IMR-90 (cell line): ENCODE results near the gene DYNC1LI2. TPM values are rescaled to one million over a fixed set of nuclear protein-coding genes. Genes with fewer than 3 reads are reported as not detected.

ENCODE experiments used
- ATAC-seq: fragments of 200-7000 bp; cut with Tn5 transposase; 2 replicates; pipeline ENCODE4 v1.9.1; 2020; ENCODE audit warnings: low read depth, mild to moderate bottlenecking, moderate library complexity
- BruUV-seq: library from RNA; stranded (reverse); fragments of 400-500 nt; replicated peaks from 2 replicates; lab custom pipeline; 2021; lab: Mats Ljungman, UMichigan
- CTCF ChIA-PET: fragments of 300-600 bp; formaldehyde crosslinking; extraction: SDS; loops from one replicate; lab custom pipeline; 2021; ENCODE audit warnings: antibody characterized with exemption; lab: Yijun Ruan, JAX
- POLR2A ChIA-PET: fragments of 300-600 bp; sonication (Branson Sonifier 250); formaldehyde crosslinking; loops from one replicate; lab custom pipeline; 2022; ENCODE audit warnings: antibody characterized with exemption; ENCODE audit not compliant: unreplicated experiment; lab: Charles Lee
- DNase-seq: peaks from one replicate; pipeline ENCODE4 v3.0.0; 2013
- H2AFZ ChIP-seq: replicated peaks from 2 replicates; pipeline ENCODE3; 2013; ENCODE audit warnings: low read length, mild to moderate bottlenecking; ENCODE audit not compliant: poor library complexity
- H2AK5ac ChIP-seq: 2 replicates; pipeline ENCODE4 v1.6.1; 2013; ENCODE audit warnings: low read depth, low read length, inconsistent platforms
- H2AK9ac ChIP-seq: replicated peaks from 2 replicates; pipeline ENCODE3; 2013; ENCODE audit warnings: mild to moderate bottlenecking, low read depth, low read length, moderate library complexity; ENCODE audit not compliant: poor library complexity
- H2BK120ac ChIP-seq: 2 replicates; pipeline ENCODE4 v1.6.1; 2013; ENCODE audit warnings: low read depth, low read length, inconsistent platforms
- H2BK15ac ChIP-seq: 3 replicates; pipeline ENCODE4 v1.6.1; 2013; ENCODE audit warnings: low read depth, low read length, inconsistent platforms
- H2BK20ac ChIP-seq: 2 replicates; pipeline ENCODE4 v1.6.1; 2013; ENCODE audit warnings: low read depth, mild to moderate bottlenecking, inconsistent platforms, low read length, moderate library complexity
- H2BK5ac ChIP-seq: 2 replicates; pipeline ENCODE4 v1.6.1; 2013; ENCODE audit warnings: mild to moderate bottlenecking, low read depth, low read length, inconsistent platforms; ENCODE audit not compliant: poor library complexity, severe bottlenecking
- H3K14ac ChIP-seq: replicated peaks from 2 replicates; pipeline ENCODE4 v1.6.1; 2013; ENCODE audit warnings: low read depth, low read length, inconsistent platforms
- H3K18ac ChIP-seq: 2 replicates; pipeline ENCODE4 v1.6.1; 2013; ENCODE audit warnings: low read depth, low read length, control low read depth
- H3K23ac ChIP-seq: 2 replicates; pipeline ENCODE4 v1.6.1; 2013; ENCODE audit warnings: low read depth, low read length, inconsistent platforms
- H3K27ac ChIP-seq: 2 replicates; pipeline ENCODE4 v1.5.1; 2013; ENCODE audit warnings: mild to moderate bottlenecking, control low read depth, low read length; ENCODE audit not compliant: insufficient read depth
- H3K27me3 ChIP-seq: 2 replicates; pipeline ENCODE4 v1.6.1; 2013; ENCODE audit warnings: low read length; ENCODE audit not compliant: control insufficient read depth, insufficient read depth
- H3K36me3 ChIP-seq: 2 replicates; pipeline ENCODE4 v1.6.1; 2013; ENCODE audit warnings: low read length, mixed read lengths; ENCODE audit not compliant: control insufficient read depth, insufficient read depth
- H3K4ac ChIP-seq: 2 replicates; pipeline ENCODE4 v1.6.1; 2013; ENCODE audit warnings: low read depth, low read length, inconsistent platforms
- H3K4me1 ChIP-seq: 2 replicates; pipeline ENCODE4 v1.6.1; 2013; ENCODE audit warnings: low read length, mixed read lengths; ENCODE audit not compliant: control insufficient read depth, insufficient read depth
- H3K4me2 ChIP-seq: 2 replicates; pipeline ENCODE4 v1.6.1; 2013; ENCODE audit warnings: low read depth, mild to moderate bottlenecking, control low read depth, low read length, moderate library complexity
- H3K4me3 ChIP-seq: 2 replicates; pipeline ENCODE4 v1.5.1; 2013; ENCODE audit warnings: low read depth, mild to moderate bottlenecking, control low read depth, low read length, moderate library complexity; ENCODE audit not compliant: insufficient read depth
- H3K56ac ChIP-seq: 2 replicates; pipeline ENCODE4 v1.6.1; 2013; ENCODE audit warnings: low read length, inconsistent platforms; ENCODE audit not compliant: insufficient read depth; ENCODE audit errors: extremely low read depth
- H3K79me1 ChIP-seq, 2 experiments: 2 replicates each; pipeline ENCODE4 v1.6.1; 2013; ENCODE audit warnings: low read length in 2 of 2, inconsistent platforms in 1 of 2, low read depth in 1 of 2
- H3K9ac ChIP-seq: 2 replicates; pipeline ENCODE4 v1.6.1; 2013; ENCODE audit warnings: low read depth, low read length, control low read depth
- H3K9me1 ChIP-seq: 2 replicates; pipeline ENCODE4 v1.6.1; 2013; ENCODE audit warnings: low read length, inconsistent platforms; ENCODE audit not compliant: insufficient read depth
- H3K9me3 ChIP-seq: 2 replicates; pipeline ENCODE4 v1.6.1; 2013; ENCODE audit warnings: low read length; ENCODE audit not compliant: control insufficient read depth, insufficient read depth
- H4K20me1 ChIP-seq: 2 replicates; pipeline ENCODE4 v1.6.1; 2013; ENCODE audit warnings: low read length, inconsistent platforms; ENCODE audit not compliant: insufficient read depth
- H4K5ac ChIP-seq: 2 replicates; pipeline ENCODE4 v1.6.1; 2013; ENCODE audit warnings: mild to moderate bottlenecking, low read depth, low read length, control low read depth
- H4K8ac ChIP-seq, 2 experiments: 2 replicates each; pipeline ENCODE4 v1.6.1; 2013; ENCODE audit warnings: low read depth in 2 of 2, low read length in 2 of 2, control low read depth in 1 of 2, inconsistent platforms in 1 of 2
- H4K91ac ChIP-seq: 2 replicates; pipeline ENCODE4 v1.6.1; 2013; ENCODE audit warnings: low read depth, low read length, inconsistent platforms; ENCODE audit not compliant: insufficient read depth
- BHLHE40 ChIP-seq: fragments of 150-350 bp; IDR thresholded peaks from 2 replicates; pipeline ENCODE4 v1.6.1; 2016; ENCODE audit warnings: mild to moderate bottlenecking, low read depth, low read length
- CEBPB ChIP-seq: IDR thresholded peaks from 2 replicates; pipeline ENCODE4 v1.6.1; 2012; ENCODE audit warnings: low read depth, low read length, improper control_type of control experiment
- CHD1 ChIP-seq: IDR thresholded peaks from 2 replicates; pipeline ENCODE4 v1.6.1; 2012; ENCODE audit warnings: low read depth, low read length, improper control_type of control experiment
- CTCF ChIP-seq: conservative IDR thresholded peaks from 2 replicates; pipeline ENCODE4 v1.5.1; 2012; ENCODE audit warnings: mild to moderate bottlenecking, low read depth, low read length, improper control_type of control experiment
- ELK1 ChIP-seq: fragments of 150-350 bp; IDR thresholded peaks from 2 replicates; pipeline ENCODE4 v1.6.1; 2016; ENCODE audit warnings: low read depth, mild to moderate bottlenecking, low read length, moderate library complexity, borderline replicate concordance
- FOS ChIP-seq: fragments of 150-350 bp; IDR thresholded peaks from 2 replicates; pipeline ENCODE4 v1.6.1; 2016; ENCODE audit warnings: low read depth, low read length
- MAFK ChIP-seq: IDR thresholded peaks from 2 replicates; pipeline ENCODE4 v1.6.1; 2012; ENCODE audit warnings: low read depth, low read length, improper control_type of control experiment
- MAZ ChIP-seq: IDR thresholded peaks from 2 replicates; pipeline ENCODE4 v1.6.1; 2012; ENCODE audit warnings: low read depth, mild to moderate bottlenecking, low read length, improper control_type of control experiment, moderate library complexity, borderline replicate concordance
- MXI1 ChIP-seq: IDR thresholded peaks from 2 replicates; pipeline ENCODE4 v1.6.1; 2012; ENCODE audit warnings: low read depth, mild to moderate bottlenecking, low read length, moderate library complexity, borderline replicate concordance
- NFE2L2 ChIP-seq: fragments of 150-350 bp; IDR thresholded peaks from 2 replicates; pipeline ENCODE4 v1.6.1; 2016; ENCODE audit warnings: low read depth, mild to moderate bottlenecking, low read length
- POLR2A ChIP-seq: IDR thresholded peaks from 2 replicates; pipeline ENCODE4 v1.6.1; 2012; ENCODE audit warnings: mild to moderate bottlenecking, low read depth, low read length
- RAD21 ChIP-seq: IDR thresholded peaks from 2 replicates; pipeline ENCODE4 v1.6.1; 2012; ENCODE audit warnings: low read length, improper control_type of control experiment
- RCOR1 ChIP-seq: IDR thresholded peaks from 2 replicates; pipeline ENCODE4 v1.6.1; 2012; ENCODE audit warnings: mild to moderate bottlenecking, low read length, improper control_type of control experiment; ENCODE audit not compliant: insufficient replicate concordance
- RFX5 ChIP-seq: IDR thresholded peaks from 2 replicates; pipeline ENCODE4 v1.8.0; 2012; ENCODE audit warnings: low read depth, mild to moderate bottlenecking, low read length, moderate library complexity
- SMC3 ChIP-seq: fragments of 150-350 bp; IDR thresholded peaks from 2 replicates; pipeline ENCODE4 v1.6.1; 2016; ENCODE audit warnings: low read depth, mild to moderate bottlenecking, antibody characterized with exemption, low read length, moderate library complexity
- USF2 ChIP-seq: fragments of 150-350 bp; IDR thresholded peaks from 2 replicates; pipeline ENCODE4 v1.6.1; 2017; ENCODE audit warnings: mild to moderate bottlenecking, antibody characterized with exemption, low read length, low read depth
- WGBS, 2 experiments: methylation state at CpG; one replicate each; pipeline versions ENCODE4 v1.1.5 to v1.1.7; 2013; ENCODE audit warnings: missing lambda C conversion rate in 2 of 2; ENCODE audit not compliant: insufficient read length in 1 of 2; ENCODE audit errors: extremely low coverage in 2 of 2; 5-methylcytosine and 5-hydroxymethylcytosine counted together
- dilution Hi-C: fragments of 300-500 bp; cut with HindIII; formaldehyde crosslinking; loops from one replicate; pipeline ENCODE4 v1.14.3; 2018; ENCODE audit warnings: low sequenced_read_pairs; ENCODE audit not compliant: unreplicated experiment
- in situ Hi-C: fragments of 300-500 bp; cut with MboI; formaldehyde crosslinking; loops from 3 replicates; pipeline ENCODE4 v1.14.3; 2019; ENCODE audit warnings: low sequenced_read_pairs, inconsistent platforms, mixed read lengths
- intact Hi-C: fragments of 100-400 bp; cut with micrococcal nuclease; formaldehyde crosslinking; loops from 2 replicates; pipeline ENCODE4 v1.10.0; 2022
- polyA plus RNA-seq, 3 experiments: library from polyadenylated mRNA; depleted of rRNA; stranded (reverse); fragments of >200 nt; gene quantifications; 2 replicates each; pipeline ENCODE4 v1.2.3, GENCODE V29; 2012; ENCODE audit warnings: low replicate concordance in 1 of 3
- total RNA-seq: library from RNA; depleted of rRNA; stranded (reverse); fragments of >200 nt; gene quantifications from 2 replicates; pipeline ENCODE4 v1.2.3, GENCODE V29; 2012

Gene DYNC1LI2
- total and polyA plus RNA-seq, 2 of the 4 experiments (the other 2 are of a cell fraction) = 65.3 to 88.4 TPM

- in situ Hi-C loops (no loop called here), dilution Hi-C loops (no loop called here), intact Hi-C loops (no loop called here)
- Histone ChIP-seq H2BK20ac (no peak overlapping the region), H2BK15ac (no peak overlapping the region), H4K5ac (no peak overlapping the region), H2AK9ac (no peak overlapping the region), H3K9ac (no peak overlapping the region), H2AK5ac (no peak overlapping the region), H2BK120ac (no peak overlapping the region), H3K27me3 (no peaks in the 10 kb centered on the region), H3K18ac (no peak overlapping the region), H3K4me1 (peaks cover 5% of the 10 kb centered on the region), H3K27ac (no peak overlapping the region), H4K8ac (no peak overlapping the region), H3K79me1 (peaks cover 0 to 2% of the 10 kb centered on the region in 2 experiments; a peak in 1 of 4 replicates), H3K4me3 (no peak overlapping the region), H3K4ac (no peak overlapping the region), H2AFZ (no peak overlapping the region), H3K9me3 (peaks cover 5% of the 10 kb centered on the region), H3K14ac (no peak overlapping the region), H3K56ac (no peak overlapping the region), H3K9me1 (peaks cover 6% of the 10 kb centered on the region), H2BK5ac (no peak overlapping the region), H4K91ac (no peak overlapping the region), H3K36me3 (no peaks in the 10 kb centered on the region), H3K23ac (no peak overlapping the region), H4K20me1 (peaks cover 3% of the 10 kb centered on the region; the same call in 1 of the 2 replicates), H3K4me2 (no peak overlapping the region)
- ATAC-seq = no peak
- WGBS, 2 experiments = no CpG with 5 or more reads among the region's 2 CpGs
- no peak for DNase-seq
- CTCF ChIA-PET = interaction anchor here (0.6 kb wide), 1 partner anchor 206 kb away, joined by 3 read pairs; no protein-coding TSS in a partner anchor
- TF ChIP-seq CEBPB (no peak), FOS (no peak), MAZ (no peak), MXI1 (no peak), RFX5 (no peak), CHD1 (no peak), NFE2L2 (no peak), BHLHE40 (no peak), RCOR1 (no peak), MAFK (no peak), SMC3 (no peak), ELK1 (no peak), RAD21 (no peak), USF2 (no peak), CTCF (no peak), POLR2A (no peak)
- no TSS peak for BruUV-seq
- POLR2A ChIA-PET = interaction anchor here (0.8 kb wide), 1 partner anchor 207 kb away, joined by 5 read pairs; no protein-coding TSS in a partner anchor
Observed at GRCh38 chr16:66713076-66713475, 38.3 kb downstream of the DYNC1LI2 start.
